ENCODE measurements around the gene CAMK2D.

The CAMK2D gene

GRCh38 chr4:113500424-113500823 is 261.1 kb downstream of the CAMK2D start:
- TF ChIP-seq ZNF70 (CRISPR knock-in tag; IDR thresholded peaks at IDR 0.05) (no peak), CSRNP3 (CRISPR knock-in tag; IDR thresholded peaks at IDR 0.05) (no peak), ESRRG (CRISPR knock-in tag; IDR thresholded peaks at IDR 0.05) (no peak), OSR1 (CRISPR knock-in tag; IDR thresholded peaks at IDR 0.05) (no peak), BACH2 (CRISPR knock-in tag; IDR thresholded peaks at IDR 0.05; ENCODE audit: borderline replicate concordance) (no peak), CREB5 (CRISPR knock-in tag; IDR thresholded peaks at IDR 0.05; ENCODE audit: low read depth) (no peak), POU6F1 (CRISPR knock-in tag; IDR thresholded peaks at IDR 0.05; ENCODE audit: borderline replicate concordance, low read depth) (no peak), ISL1 (CRISPR knock-in tag; IDR thresholded peaks at IDR 0.05) (no peak), CSDC2 (CRISPR knock-in tag; IDR thresholded peaks at IDR 0.05) (no peak), GLIS3 (CRISPR knock-in tag; IDR thresholded peaks at IDR 0.05) (no peak), PPARA (CRISPR knock-in tag; IDR thresholded peaks at IDR 0.05; ENCODE audit: borderline replicate concordance) (no peak), ZNF565 (CRISPR knock-in tag; conservative IDR thresholded peaks at IDR 0.05; ENCODE audit: low read depth) (no peak), SNAI2 (CRISPR knock-in tag; IDR thresholded peaks at IDR 0.05) (no peak)
- no peak for ATAC-seq

GRCh38 chr4:113499696-113500095 is 261.8 kb downstream of the CAMK2D start:
- peak; percentile 82 for ATAC-seq

More at GRCh38 chr4:113499696-113500095, 261.8 kb downstream of the CAMK2D start:
- TF ChIP-seq ZNF565 (CRISPR knock-in tag; conservative IDR thresholded peaks at IDR 0.05; ENCODE audit: low read depth) (no peak), ZNF8 (CRISPR knock-in tag; IDR thresholded peaks at IDR 0.05) (no peak), PATZ1 (CRISPR knock-in tag; IDR thresholded peaks at IDR 0.05; ENCODE audit: borderline replicate concordance) (no peak), CREB5 (CRISPR knock-in tag; IDR thresholded peaks at IDR 0.05; ENCODE audit: low read depth) (no peak), OSR1 (CRISPR knock-in tag; IDR thresholded peaks at IDR 0.05) (no peak), ZC3H10 (CRISPR knock-in tag; IDR thresholded peaks at IDR 0.05) (no peak), ZNF70 (CRISPR knock-in tag; IDR thresholded peaks at IDR 0.05) (no peak), TSHZ2 (CRISPR knock-in tag; IDR thresholded peaks at IDR 0.05) (no peak), ESRRG (CRISPR knock-in tag; IDR thresholded peaks at IDR 0.05) (no peak), CSRNP3 (CRISPR knock-in tag; IDR thresholded peaks at IDR 0.05) (no peak), ISL1 (CRISPR knock-in tag; IDR thresholded peaks at IDR 0.05) (no peak), BACH2 (CRISPR knock-in tag; IDR thresholded peaks at IDR 0.05; ENCODE audit: borderline replicate concordance) (no peak), RARB (CRISPR knock-in tag; IDR thresholded peaks at IDR 0.05) (no peak), ZFP30 (CRISPR knock-in tag; IDR thresholded peaks at IDR 0.05) (no peak), SNAI2 (CRISPR knock-in tag; IDR thresholded peaks at IDR 0.05) (no peak), TOX (CRISPR knock-in tag; IDR thresholded peaks at IDR 0.05; ENCODE audit: borderline replicate concordance) (no peak), TCF4 (CRISPR knock-in tag; IDR thresholded peaks at IDR 0.05; ENCODE audit: borderline replicate concordance) (no peak), PPARA (CRISPR knock-in tag; IDR thresholded peaks at IDR 0.05; ENCODE audit: borderline replicate concordance) (no peak), ZFP3 (CRISPR knock-in tag; IDR thresholded peaks at IDR 0.05) (no peak), POU6F1 (CRISPR knock-in tag; IDR thresholded peaks at IDR 0.05; ENCODE audit: borderline replicate concordance, low read depth) (no peak)
